ENCODE data around the gene ATP11A.
A peak's percentile ranks its signal among the peaks of the same experiment; 100 is the strongest.
"Not testable (repeated sequence)": the region's sequence is repeated elsewhere in the genome, so short reads cannot be mapped to it uniquely, and the experiment has no call there.

ATP11A gene

DNA sequence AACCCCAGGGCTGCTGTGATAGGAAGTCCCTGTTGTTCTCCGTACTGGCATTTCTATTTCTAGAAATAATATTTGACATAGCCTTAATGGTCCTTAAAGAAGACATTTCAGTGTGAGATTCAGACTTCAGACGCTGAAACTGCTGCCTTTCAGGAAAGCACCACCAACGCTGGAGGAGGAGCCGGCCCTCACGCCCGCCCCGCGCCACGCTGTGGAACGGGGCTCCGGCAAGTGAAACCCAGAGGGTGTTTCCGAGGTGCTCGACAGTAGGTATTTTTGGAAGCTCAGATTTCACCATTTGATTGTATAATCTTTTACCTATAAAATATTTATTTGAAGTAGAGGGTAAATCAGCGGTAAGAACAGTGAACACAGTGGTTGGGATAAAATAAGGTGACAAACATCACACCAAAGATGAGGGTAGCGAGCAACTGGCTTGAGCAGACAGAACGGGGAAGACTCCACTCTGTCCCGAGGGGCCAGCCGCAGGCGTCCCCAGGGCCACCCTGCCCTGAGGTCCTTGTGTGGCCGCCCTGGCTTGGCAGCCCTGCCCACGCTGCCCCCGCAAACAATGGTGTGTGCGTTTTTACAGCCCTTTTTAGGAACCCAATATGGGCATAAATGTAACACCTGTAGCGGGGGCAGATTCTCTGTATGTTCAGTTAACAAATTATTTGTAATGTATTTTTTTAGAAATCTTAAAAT is 193.6 kb downstream of the ATP11A start:
- DNase-seq = no peak

DNA sequence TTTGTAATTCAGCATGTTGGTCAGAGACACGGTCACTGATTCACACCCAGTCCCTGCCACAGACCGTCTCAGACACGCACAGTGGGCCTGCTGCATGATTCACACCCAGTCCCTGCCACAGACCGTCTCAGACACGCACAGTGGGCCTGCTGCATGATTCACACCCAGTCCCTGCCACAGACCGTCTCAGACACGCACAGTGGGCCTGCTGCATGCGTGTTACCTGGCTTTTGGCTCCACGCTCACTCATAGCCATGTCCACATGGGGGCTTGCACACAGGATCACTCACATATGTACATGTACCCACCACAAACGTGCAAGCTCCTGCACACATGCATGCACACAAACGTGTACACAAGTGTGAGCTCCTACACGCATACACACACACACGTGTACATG is 194.9 kb downstream of the ATP11A start:
- not testable (repeated sequence) for DNase-seq

DNA sequence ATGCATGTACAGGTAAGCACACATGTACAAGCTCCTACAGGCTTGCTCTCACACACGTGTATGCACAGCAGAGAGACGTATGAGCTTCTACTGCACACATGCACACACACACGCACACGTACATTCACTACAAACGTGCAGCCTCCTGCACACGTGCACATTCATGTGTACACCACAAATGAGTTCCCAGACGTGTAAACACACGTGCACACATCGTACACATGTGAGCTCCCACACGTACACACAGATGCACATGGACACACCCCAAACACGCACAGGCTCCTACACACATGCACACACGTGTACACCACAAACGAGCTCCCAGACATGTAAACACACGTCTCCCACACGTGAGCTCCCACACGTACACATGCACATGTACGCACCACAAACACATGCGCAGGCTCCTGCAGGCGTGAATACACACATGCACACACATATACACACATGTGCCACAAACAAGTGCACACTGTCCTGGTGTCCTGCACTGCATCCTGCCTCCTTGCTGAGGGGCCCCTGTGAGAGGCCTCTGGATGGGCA is 195.5 kb downstream of the ATP11A start:
- DNase-seq = no peak

DNA sequence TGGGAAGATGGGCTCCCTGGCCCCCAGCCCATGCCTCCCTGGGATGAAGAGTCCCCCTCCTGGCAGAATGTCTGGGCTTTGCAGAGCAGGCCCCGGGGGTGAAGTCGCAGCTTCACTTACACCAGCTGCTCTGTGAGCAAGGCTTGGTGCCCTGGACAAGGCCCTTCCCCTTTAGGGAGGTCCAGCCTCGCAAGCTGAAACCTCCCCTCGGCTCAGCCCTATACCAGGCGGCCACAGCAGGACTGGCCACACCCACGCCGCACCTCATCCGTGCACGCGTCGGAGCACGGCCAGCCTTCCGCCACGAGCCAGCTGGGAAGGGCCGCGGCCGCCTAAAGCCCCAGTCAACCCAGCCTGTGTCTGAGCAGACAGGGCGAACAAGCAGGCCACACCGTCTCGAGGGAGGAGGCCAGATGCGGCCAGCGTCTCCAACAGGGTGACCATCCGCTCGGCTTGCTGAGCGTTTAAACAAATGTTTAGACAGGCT is 196.0 kb downstream of the ATP11A start:
- peak; percentile 57 to 75 (median 68) for DNase-seq

DNA sequence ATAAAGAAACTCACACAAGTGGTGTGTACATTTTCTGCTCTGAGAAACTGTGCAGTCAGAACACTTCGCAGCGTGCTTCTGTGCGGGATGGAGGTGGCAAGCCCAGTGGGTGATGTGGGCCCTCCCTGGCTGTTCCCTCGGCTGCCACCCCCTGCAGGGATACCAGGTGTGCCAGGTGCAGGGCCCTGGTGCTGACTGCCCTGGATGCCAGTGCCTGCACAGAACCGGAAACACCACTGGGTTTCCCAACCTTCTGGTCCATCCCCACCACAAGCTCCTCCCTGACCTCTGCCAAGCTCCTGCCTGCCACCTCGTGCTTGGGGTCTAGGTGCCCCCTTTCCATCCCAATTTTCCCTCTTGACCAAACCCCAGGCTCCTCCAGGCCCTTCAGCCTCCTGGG is 197.3 kb downstream of the ATP11A start:
- DNase-seq = no peak

DNA sequence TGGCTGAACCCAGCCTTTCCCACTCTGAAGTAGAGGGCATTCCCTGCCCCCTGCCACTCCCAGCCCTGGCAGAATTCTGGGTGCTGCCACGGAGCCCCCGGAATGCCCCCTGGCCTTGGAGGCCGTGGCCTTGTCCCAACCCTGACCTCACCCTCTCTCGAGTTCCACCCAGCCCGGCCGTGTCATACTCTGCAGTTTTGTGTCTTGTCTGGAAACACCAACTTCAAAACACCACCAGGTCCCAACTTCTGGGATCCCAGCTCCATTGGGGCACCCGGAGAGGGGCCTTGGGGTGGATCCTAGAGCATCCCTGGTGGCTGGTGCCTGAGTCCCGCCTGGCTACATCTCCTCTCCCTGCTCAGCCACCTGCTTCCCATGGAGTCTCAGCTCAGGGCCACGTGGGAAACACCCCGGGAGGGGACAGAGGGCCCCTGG is 197.7 kb downstream of the ATP11A start:
- DNase-seq = no peak

DNA sequence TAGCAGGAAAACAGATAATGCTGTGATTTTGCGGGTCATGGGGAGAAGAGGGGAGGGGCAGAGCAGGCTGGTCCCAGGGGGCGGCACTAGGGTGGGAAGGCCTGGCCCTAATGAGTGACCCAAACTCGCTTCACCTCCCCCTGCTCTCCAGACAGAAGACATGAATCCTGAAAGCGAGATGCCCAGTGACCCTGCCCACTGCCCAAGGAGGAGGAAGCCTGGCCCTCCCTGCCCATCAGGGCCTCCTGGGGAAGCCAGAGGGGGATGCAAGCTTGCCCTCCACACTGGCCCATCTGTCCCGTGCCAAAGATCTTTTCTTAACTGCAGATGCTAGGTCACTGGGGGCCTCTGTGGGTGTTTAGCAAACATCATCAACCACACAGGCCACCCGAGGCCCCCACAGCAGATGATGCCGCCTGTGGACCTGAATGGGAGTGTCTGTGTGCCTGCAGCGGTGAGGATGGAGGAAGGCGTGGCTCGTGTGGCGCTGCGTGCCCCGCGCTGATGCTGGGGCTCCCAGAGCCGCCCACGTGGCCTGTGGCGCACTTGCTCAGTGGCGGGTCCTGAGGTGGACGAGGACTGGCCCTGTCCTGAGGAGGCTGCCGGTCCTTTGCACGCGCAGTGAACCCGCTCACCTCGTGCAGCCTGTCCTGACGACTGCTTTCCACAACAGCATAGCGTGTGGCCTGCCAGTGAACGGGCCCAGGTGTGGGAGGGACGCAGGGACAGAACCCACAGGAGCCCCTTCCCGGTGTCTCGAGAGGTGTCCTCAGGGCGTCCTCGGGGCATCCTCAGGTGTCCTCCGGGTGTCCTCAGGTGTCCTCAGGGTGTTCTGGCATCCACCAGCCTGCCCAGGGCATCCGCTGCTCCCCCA is 198.6 kb downstream of the ATP11A start:
- DNase-seq = no peak

DNA sequence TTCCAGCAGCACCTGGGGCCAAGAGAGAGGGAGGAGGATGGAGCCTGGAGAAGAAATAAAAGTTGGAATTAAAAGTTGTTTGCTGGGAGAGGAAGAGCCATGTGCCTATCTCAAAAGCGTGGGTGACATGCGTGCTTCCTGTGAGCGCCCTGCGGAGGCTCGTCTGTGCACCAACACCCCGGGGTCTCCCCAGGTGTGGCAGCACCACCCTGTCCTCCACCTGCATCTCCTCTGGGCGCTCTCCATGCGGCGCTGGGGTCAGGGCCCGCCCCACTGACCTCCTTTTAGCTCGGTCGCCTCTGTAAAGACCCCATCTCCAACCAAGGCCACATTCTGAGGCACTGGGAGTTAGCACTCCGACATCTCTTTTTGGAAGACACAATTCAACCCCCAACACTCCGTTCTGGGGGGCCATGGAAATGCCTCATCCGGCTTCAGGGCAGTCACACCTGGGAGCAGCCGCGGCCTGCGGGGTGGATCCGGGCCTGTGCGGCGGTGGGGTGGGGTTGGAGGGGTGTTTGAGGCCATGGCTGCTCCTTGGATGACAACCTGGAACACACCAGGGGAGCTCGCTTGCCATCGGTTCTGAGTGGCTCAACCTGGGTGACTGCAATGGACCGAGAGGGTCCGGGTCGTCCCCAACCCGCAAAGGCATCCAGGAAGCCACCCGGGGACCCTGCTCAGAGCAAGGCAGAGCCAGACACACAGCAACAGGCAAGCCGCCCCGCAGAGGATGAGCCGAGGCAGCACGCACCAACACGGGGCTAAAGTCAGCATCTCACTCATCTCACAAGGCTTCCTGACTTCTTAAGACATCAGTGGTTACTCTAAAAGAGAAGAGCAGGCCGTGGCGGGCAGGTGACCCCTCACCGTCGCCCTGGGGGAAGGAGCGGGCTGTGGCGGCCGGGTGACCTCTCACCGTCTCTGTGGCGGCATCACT is 199.8 kb downstream of the ATP11A start:
- no peak for DNase-seq

DNA sequence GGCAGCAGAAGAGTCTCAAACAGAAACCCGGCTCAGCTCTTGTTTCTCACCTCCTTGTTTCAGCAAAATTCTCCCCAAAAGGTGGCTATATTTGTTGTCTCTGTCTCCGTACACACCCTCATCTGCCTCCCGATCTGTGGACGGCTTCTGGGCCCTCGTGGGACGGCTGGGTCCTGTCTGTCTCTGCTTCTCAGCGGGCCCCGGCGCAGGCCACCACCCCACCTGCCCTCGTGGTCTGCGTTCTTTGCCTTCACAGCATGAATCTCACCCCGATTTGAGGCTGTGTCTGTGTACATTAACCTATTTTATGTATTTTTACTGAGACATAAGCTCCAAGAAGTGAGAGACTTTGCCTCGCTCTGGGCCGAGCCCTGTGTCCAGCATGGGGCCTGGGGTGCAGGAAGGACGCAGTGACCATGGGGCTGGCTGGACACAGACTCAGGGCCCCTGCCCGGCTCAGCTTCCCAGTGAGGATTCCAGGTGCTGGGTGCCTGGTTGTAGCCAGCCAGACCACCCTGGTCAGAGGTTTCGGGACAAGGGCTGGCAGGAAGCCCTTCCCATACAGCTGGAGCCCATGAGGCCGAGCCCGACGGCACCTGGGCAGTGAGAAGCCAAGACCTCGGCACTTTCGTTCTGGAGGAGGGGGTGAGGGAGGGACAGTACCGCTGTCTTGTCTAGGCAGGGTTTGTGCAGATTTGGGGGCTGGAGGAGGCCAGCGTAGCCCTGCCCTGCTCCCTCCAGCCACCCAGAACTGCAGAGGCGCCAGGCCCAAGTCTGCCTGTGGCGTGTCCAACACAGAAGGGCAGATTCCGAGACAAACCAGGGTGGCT is 200.7 kb downstream of the ATP11A start:
- DNase-seq = no peak

DNA sequence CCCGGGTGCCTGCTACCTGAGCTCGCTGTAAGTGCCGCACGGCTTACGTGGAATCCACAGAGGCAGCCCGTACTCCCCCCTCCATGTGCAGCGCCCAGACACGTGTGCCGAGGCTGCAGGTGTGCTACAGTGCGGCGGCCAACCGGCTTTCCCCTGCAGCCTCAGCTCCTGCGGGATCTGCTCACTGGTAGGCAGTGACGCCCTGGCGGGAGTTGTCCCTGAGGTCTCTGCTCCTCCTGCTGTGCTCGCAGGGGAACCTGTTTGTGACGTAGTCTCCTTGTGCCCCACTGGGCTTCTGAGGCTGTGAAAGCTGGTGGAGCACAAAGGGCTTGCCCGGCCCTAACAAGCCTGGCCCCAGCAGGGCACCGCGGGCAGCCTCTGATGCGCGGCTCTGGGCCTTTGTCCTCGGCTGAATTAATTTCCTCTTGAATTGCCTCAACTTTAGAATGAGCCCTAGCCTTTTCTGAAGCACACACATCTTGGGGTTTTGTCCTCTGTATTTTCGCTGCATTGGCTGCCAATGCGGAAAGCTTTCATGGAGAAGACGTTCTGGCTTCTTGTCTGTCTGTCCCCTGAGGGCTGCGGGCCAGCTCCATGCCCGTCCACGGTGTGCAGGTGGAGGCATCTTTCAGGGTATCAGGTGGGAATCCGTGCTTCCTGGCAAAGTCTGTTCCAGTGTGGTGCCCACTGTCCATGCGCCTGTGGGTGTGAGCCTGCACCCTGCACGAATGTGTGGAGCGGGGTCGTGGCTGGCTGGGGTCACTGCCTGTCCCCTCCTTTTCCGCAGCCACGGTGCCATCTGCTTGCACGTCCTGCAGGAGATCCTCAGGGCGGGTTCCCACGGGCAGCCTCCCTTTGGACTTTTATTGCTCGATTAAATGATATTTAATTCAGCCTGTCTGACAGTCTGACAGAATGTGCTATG is 201.9 kb downstream of the ATP11A start:
- no peak for DNase-seq

DNA sequence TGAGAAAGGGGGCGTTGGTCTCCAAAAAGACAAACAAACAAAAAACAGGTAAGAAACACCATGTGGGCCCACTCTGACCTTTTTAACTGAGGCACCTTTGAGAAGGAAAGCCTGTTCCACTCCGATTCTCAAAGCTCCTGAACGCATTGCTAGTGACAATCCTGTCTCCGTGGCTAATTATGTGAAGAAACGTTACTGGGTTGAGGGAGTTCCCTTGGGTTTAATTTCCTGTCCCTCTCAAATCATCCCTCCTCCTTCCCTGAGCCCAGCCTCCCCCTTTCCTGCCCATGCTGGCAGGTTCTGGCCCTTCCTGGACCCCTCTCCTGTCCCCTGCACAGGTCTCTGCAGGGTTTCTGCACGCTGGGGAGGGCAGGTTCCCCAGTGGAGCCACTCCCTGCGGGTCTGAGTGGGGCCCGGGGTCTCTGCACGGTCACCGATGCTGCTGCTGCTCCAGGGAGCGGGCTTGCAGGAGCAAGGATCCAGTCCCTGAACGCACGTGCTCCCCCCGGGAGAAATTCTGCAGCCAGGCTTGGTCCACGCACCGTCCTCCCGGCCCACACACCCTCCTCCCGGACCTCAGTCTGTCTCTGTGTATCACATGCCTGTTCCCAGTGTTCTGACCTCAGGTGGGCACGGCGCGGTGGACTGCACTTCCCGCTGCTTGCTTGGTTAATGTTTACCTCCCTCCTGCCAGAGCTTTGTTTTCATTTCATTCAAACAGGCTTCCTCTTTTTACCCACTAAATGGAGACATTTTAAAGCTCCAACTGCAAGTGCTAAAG is 202.8 kb downstream of the ATP11A start:
- DNase-seq = peak; percentile 4 to 31 (median 18)

DNA sequence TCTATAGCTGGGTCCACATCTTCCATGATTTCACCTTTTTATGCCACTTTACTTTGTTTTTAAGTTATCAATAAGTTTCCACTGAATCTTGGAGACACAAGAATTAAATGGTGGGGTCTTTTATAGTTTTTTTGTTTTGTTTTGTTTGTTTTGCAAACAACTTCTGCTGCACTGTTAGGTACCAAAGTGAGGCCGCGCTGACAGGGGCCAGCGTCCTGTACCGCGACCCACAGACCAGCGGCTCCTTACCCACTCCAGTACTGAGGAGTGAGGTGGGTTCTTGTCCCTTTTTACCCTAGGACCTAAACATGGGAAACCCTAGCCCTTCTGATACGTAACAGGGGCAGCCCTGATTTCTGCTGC is 203.3 kb downstream of the ATP11A start:
- no peak for DNase-seq

DNA sequence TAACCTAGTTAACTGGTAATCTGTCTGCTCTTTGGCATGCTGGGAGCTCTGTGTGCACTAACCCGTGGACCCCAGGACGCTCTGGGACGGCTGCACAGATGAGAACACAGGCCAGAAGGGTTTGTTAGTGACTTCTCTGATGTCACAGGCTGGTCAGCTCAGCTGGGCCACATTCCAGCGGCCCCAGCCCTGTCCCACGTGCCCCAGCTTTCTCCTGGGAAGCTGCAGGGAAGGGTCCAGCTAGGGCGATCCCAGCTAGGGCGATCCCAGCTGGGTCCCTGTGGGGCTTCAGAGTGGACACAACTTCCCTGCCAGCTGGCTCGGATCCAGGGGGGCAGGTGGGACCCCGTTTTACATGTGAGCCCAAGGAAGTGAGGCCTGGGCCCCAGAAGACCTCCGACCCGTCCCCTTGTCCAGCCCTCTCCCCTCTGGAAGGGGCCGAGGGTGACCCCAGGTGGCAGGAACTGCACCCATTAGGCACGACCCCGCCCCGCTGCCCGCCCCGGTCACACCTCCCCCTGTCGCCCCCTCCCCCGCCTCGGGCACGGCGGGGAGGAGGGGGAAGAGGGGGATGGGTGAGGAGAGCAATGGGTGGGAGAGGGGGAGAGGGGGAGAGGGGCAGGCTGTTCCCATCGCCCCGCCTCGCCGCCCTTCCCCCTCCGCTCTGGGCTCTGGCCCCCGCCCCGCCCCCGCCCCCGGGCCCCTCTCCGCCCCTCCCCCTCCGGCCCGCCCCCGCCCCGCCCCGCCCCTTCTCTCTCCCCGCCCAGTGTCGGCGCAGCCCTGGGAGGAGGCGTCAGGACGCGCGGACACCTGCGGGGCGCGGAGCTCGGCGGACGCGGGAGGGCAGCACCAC is 204.0 kb downstream of the ATP11A start:
- peak in 1 of 4 experiments; percentile 18 for DNase-seq

DNA sequence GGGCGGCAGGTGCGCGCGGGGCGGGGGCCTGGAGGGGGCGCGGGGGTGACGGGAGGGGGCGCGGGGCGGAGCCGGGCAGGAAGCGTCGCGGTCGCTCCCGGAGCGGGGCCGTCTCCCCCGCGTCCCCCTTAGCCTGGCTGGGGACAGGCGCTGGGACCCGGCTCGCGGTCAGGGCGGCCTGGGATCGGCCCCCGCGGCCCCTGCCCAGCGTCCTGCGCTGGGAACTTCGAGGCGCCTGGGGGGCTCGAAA is 204.5 kb downstream of the ATP11A start:
- no peak for DNase-seq

DNA sequence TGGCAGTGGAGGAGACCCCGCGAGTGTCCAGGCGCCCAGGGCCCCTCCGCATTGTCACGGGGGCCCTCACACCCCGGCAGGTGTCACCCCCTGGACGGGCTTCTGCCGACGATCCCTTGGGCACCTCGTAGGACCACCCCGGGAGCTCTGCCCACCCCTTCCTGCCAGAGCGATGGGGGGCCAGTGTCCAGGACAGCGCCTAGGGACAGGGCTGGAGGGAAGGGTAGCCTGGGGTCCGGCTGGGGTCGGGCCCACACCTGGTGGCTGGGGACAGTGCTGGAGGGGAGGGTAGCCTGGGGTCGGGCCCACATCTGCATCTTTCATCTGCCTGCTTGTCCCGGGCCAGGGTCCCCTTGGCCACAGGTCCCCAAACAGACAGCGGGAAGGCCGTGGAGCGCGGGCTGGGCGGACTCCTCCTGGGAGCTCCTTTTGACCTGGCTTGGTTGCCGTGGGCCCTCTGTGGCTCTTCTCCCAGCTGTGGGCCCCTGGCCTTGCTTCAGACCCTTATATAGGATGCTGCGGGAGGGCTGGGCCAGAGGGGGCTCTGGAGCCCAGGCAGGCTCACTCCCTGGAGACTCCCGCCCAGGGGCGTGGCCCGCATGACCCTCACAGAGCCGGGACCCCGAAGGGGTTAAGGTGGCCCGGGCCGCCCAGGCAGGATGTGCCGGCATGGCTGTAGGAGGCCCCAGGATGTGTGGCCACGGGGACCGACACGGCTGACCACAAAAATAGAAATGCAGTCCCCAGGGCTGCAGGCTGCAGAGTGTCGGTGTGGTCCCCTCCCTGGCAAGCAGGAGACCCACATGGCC is 205.0 kb downstream of the ATP11A start:
- DNase-seq = no peak

DNA sequence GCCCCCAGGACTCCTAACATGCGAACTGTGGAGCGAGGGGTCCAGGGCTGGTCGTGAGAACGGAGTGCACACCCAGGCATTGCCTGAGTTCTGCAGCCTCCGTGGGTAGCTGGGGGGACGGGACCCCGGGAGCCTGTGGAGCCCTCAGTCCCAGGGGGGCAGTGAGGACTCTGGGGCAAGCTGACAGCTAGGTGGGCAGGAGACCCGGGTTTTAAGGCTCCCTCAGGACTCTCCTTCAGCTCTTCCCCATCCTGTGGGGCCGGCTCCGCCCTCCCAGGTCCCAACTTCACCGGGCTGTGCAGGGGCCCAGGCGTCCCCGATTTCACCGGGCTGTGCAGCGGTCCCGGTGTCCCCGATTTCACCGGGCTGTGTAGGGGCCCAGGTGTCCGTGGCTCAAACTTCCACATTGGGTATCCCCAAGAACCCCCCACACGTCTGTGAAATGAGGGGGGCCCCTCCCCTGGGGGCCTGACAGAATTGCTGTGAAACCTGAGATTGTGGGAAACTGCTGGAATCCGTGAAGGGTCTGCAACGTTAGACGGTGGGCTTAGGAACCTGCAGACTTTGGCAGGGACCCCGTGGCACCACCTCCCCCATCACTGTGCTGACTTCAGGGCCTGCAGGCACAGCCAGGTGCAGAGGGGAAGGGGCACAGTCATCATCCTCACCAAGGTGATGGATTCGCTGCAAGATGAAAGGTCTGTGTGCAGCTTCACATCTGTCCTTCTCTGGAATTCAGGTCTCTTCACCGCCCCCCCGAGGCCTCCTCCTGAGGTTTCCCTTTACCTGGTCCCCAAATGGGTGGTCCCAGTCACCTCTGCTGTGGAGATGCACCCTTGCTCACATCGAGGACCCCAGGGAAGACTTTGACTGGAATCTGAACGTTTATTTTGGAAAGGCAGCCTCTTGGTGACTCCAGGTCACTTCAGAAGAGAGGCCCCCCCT is 206.0 kb downstream of the ATP11A start:
- no peak for DNase-seq
